GM19324 (cell line): Measurements from ENCODE around the gene CDK5RAP1.

ENCODE experiments used
- ATAC-seq: cut with Tn5 transposase; IDR thresholded peaks from one replicate; pipeline ENCODE4 v1.9.1; 2021; ENCODE audit warnings: mild to moderate bottlenecking, moderate library complexity; ENCODE audit not compliant: unreplicated experiment, low FRiP score

Gene CDK5RAP1

DNA sequence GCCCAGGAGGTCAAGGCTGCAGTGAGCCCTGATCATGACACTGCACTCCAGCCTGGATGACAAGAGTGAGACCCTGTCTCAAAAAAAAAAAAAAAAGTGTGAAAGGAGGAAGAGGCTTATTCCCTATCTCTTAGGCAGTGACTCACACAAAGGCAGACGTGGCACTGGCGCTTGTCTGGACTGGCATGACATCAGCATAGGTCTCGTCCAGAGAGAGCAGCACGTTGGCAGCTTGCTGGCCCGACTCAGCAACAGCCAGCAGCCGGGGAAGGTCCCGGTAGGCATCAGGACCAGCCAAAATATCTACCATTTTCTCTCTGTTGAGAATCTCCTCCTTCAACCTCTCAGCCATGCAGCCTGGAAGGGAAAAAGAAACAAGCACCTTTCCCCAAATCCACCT, 14.1 kb downstream of the CDK5RAP1 start:
- ATAC-seq: no peak

DNA sequence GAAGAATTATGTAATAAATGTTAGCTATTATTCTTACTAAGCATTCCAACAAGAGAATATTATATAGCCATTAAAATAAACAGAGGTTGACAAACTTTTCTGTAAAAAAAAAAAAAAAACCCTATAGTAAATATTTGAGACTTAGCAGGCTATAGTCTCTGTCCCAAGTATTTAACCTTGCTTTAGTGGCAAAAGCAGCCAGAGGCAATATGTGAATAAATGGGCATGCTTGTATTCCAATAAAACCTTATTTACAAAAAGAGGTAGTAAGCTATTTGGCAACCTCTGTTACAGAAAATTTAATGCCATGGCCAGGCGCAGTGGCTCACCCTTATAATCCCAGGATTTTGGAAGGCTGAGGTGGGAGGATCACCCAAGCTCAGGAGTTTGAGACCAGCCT, 14.6 kb downstream of the CDK5RAP1 start:
- no peak for ATAC-seq

DNA sequence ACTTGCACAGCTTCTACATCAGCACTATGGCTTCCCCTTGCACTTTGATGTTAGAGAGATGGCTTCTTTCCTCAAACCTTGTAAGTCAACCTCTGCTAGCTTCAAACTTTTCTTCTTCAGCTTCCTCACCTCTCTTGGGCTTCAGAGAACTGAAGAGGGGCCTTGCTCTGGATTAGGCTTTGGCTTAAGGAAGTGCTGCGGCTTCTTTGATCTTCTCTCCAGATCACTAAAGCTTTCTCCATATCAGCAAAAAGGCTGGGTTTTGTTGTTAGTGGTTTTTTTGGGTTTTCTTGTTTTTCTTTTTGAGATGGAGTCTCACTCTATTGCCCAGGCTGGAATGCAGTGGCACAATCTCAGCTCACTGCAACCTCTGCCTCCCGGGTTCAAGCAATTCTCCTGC, 24.0 kb downstream of the CDK5RAP1 start:
- no peak for ATAC-seq

DNA sequence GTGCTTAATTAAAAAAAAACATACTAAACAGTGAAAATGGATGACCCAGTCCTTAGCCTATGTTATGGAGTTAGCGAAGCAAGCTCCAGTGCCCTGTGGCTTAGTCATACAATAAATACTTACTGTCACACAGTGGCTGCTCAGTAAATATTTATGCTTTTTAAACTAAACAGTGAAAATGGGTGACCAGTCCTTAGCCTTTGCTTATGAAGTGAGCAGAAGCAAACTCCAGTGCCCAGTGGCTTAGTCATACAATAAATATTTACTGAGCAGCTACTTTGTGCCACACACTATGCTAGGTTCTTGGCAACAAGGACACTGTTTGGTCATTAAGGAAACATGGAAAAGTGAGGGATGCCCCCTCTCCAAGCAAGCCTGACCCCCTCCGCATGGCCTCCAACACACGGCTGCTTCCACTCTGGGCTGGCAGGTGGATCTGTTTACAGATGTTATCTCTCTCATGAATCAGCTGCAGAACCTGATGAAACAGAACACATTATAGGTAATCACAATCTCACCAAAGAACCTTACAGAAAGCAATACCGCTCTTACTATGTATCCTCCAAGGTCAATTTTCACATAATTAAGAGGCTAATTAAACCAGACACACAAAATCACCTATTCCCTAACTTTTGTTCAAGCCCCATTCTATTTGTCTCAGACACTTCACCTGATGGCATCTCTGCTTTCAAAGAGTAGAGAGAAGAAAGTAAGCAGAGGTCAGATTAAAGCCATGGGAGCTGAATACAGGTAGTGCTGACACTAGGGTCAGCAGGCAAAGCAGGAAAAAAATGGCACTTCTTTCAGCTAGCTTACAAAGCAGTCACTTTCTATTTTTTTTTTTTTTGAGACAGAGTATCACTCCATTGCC, 27.3 kb downstream of the CDK5RAP1 start:
- no peak for ATAC-seq

DNA sequence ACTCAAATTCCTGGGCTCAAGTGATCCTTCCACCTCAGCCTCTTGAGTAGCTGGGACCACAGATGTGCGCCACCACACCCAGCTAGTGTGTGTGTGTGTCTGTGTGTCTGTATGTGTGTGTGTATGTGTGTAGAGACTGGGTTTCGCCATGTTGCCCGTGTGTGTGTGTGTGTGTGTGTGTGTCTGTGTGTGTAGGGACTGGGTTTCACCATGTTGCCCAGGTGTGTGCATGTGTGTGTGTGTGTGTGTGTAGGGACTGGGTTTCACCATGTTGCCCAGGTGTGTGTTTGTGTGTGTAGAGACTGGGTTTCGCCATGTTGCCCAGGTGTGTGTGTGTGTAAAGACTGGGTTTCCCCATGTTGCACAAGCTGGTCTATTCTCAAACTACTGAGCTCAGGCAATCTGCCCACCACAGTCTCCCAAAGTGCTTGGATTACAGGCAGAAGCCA, 28.3 kb downstream of the CDK5RAP1 start:
- ATAC-seq: no peak

DNA sequence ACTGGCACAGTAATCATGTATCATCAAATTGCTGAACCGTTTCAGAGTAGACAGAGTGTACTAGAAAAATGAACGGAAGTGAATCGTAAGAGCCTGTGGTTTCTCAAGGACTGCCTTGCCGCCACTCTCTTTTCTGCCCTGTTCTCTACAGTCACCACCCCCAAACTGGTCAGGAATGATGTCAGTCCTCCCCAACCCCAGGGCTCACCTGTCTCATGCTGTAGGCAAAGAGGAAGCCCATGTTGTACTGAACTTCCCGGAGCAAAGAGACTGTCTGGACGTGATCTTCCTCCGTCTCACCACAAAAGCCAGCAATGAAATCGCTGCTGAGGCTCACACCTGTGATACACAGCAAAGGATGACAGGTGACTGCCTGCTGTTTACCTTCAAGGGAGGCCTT, 31.0 kb downstream of the CDK5RAP1 start:
- ATAC-seq: no peak

DNA sequence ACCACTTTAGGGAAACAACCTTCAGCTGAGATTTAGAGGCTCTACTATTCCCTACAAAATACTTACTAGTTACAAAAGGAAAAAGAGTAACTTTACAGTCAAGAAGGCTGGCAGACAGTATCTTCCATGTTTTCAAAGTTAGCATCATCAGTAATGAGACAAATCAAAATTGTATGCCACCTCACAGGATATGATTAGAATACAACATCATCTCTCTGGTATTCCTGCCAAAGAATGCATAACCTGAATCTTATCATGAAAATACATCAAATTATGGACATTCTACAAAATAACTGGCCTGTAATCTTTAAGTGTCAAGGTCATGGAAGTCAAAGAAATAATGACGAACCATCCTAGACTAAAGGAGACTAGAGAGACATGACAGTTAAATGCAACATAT, 38.4 kb downstream of the CDK5RAP1 start:
- no peak for ATAC-seq

DNA sequence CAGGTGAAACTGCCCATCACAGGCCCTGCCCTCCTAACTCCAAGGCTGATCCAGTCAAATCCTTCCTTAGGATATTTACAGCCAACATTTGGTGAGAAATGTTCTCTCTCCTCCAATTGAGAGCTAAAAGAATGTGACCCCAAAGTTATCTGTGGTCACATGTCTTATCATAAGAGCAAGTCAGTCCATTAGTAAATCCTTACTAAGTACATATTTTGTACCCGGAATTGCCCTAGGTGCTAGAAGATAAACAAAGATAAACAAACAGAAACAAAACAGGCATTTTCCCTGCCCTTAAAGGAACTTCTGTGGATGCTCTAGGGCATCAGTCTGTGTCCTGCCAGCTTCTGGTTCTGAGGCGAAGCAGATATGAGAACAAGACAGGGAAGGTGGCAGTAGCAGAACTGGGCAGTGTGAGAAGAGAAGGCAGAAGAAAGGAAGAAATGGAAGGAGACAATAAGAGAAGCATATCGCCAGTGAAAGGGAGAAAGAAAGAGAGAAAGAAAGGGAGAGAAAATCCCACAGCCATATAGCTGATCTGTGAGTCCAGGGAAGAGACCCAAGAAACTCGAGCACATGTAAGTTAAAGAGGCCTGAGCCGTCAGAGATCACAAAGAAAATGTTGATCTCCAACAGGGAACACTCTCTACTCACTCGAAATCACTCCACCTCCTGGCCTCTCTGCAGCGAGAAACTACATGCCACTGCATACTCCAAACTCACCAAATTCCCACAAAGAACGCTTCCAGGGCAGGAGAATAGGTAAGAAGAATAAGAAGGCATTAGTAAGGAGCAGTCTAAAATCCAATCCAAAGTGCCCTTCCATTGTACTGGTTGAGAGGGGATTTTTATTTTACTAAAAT, 41.7 kb downstream of the CDK5RAP1 start:
- no peak for ATAC-seq

DNA sequence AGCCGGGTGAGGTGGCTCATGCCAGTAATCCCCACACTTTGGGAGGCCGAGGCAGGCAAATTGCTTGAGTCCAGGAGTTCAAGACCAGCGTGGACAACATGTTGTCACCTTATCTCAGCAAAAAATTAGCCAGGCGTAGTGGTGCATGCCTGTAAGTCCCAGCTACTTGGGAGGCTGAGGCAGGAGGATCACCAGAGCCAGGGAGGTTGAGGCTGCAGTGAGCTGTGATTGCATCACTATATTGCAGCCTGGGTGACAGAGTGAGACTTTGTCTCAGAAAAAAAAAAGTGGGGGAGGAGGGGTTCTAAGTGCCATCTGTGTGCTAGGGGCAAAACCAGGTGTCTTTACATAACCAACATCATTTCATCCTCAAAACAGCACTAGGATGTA, 48.3 kb downstream of the CDK5RAP1 start:
- ATAC-seq: no peak

DNA sequence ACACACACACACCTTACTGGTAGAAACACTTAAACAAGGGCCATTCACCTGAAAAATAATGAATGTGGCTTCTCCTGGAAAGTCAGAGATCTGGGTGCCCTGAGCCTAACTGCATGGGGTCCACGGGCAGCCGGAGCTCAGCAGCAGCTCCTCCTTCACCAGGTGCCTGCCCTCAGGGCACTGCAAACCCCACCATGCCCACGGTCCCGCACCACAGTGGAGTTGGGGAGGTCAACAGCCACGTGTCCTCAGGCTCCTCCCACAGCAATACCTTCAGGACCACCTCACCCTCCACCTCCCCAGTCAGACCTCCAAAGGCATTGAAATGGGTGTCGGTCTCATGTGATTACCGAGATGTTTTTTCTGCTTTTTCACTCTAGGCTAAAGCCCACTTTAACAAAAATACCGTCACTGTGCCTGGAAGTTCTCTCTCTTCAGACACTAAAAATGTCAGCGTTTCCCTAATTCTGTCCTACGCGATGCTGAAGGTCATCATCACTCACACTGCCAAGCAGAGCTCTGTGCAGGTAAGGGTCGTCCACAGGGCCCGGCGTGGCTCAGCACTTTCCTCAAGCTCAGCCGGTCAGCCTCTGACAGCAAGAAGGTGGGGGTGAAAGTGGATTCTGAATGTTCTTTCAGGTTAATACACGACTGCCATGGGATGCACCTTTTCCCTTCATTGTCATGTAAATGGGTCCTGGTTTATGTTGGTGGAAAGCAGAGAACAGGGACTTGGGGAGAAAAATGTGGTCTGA, 48.9 kb downstream of the CDK5RAP1 start:
- no peak for ATAC-seq

DNA sequence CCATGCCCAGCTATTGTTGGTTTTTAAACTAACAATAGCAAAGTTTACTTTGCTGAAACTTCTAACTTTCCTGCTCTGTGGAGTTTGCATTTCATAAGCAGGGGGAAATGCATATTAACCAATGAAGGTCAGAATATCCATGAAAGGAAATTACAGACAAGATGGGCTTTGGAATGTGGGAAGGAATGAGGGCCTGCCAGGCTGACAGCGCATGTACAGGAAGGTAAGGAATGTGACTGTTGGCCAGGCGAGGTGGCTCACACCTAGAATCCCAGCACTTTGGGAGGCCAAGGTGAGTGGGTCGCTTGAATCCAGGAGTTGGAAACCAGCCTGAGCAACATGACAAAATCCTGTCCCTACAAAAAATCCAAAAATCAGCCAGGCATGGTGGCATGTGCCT, 49.6 kb downstream of the CDK5RAP1 start:
- no peak for ATAC-seq

DNA sequence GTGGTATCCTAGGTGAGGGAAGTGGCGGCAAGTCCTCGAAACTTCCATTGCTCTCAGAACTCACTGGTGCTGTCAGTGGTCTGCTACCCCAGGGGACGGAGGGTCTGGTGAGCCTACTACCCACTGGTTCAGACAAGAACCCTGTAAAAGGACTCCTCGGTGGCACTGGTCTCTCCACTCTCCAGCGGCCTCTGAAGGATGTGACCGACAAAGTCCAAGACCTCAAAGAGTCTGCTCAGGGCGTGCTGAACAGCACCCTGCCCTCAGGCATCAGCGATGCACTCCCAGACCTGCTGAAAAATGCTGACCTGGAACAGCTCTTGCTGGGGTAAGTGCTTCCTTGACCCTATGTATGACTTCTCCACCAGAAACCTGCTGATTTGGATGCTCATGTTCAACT, 51.8 kb downstream of the CDK5RAP1 start:
- ATAC-seq: no peak

DNA sequence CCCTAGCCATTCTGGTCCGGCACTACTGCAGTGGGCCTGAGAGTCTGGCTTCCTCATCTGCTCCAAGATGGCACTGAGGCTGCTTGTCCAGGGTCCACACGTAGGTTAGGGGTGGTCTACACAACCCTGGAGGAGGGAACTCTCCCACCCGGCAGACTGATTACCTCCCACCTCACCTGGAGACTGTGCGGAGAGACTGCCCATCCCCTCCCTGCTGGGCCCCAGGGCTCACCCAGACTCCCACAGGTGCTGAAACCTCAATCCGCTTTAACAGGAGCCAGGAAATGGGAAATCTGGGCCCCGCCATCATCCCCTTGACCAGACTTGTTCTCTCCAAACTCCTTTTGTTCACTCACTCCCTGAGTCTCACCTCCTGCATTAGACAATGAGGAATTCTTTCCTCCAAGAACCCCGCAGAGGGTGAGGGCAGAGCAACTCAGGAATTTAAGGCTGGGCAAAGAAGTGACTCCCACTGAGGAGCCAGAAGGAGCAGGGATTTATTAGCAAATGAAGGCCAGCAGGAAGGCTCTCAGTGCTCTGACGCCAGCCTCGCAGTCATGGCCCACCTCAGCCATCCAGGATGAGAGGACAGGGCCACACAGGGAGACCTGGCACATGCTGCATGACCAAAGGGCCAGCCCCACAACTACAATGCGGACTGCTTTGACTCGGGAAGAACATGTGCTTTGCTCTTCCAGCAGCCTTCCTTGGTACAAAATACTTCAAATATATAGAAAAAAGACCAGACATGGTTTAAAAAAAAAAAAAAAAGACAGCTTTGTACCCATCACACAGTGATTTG, 53.0 kb downstream of the CDK5RAP1 start:
- no peak for ATAC-seq

DNA sequence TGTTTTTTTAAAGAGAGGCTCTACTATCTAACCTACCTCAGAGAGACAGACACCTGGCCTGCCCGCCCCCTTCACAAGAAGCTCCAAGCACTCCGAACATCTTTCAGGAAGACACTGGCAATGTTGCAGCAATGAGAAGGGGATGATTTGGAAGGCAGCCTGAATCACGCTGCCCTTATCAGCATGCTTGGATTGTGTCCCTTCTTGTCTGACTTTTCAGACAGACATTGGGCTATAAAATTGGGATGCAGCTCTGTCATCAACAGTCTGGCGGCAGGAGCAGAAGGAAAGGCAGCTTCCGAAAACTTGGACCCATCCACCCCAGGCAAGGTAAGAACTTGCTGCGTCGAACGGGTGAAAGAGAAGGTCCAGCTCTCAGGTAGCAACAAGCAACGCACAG, 56.0 kb downstream of the CDK5RAP1 start:
- ATAC-seq: no peak

DNA sequence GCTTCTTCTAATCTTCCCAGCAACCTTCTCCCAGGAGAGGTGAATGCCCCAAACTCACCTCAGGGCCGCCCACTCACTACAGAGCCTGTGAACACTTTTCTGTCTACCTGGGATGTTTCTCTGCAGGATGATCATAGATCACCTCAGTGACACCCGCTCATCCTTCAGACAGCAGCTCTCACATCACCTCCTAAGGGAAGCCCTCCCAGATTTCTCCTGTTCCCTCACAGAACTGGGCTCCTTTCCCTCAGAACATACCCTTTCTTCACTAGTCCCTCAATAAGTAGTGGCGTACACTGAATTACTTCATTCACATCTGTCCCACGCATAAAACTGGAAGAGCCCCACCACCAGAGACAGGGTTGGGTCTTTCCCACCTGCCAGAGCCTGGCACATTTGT, 57.8 kb downstream of the CDK5RAP1 start:
- no peak for ATAC-seq

DNA sequence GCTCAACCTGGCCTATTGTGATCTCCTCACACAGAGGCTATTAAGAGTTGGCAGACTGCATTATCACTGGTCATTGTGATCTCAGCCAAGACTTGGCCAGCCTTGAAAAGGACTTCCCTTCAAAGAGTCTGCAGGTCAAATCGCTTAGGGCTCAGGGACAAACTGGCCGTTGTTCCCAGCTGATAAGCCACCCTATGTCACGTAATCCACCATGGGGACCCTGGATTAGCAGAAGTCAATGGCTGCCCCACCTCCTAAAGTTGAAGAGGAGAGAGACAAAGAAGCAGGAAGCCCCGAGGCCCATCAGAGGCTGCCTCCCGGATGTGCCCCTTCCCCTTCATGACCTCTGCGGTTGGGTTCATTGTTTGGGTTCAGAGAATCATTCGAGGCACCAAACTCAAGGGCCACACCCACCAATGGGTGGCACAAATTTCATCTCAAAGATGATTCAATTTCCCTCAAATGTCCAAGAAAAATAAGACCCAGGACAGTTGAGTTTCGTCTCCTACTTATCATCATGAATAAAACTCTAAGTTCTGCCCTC, 61.7 kb downstream of the CDK5RAP1 start:
- no peak for ATAC-seq

DNA sequence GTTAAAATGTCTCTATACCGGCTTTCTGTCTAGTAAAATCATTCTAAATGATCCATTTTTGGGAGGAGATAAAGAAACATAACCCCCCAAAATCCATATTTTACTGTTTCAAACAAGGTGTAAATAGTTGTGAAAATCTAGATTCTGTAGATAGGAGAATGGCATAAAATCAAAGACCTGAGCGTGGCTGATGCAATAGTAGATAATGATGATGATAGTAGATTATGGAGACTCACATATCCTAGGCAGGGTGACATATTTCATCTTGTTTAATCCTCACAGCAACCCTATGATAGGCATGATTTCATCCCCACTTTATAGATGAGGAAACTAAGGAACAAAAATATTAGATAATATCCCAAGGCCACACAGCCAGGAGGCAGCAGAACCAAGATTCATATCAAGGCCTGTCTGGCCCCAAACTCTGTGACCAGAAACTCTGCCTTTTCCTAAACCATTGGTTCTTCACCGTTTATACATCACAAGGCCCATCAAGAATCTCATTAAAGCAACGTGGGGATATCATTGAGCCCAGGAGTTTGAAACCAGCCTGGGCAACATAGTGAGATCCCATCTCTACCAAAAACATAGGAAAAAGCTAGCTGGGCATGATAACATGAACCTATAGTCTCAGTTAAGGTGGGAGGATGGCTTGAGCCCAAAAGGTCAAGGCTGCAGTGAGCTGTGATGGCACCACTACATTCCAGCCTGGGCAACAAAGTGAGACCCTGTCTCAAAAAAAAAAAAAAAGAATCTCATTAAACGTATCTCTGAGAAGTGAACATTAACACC, 62.7 kb downstream of the CDK5RAP1 start:
- ATAC-seq: no peak

DNA sequence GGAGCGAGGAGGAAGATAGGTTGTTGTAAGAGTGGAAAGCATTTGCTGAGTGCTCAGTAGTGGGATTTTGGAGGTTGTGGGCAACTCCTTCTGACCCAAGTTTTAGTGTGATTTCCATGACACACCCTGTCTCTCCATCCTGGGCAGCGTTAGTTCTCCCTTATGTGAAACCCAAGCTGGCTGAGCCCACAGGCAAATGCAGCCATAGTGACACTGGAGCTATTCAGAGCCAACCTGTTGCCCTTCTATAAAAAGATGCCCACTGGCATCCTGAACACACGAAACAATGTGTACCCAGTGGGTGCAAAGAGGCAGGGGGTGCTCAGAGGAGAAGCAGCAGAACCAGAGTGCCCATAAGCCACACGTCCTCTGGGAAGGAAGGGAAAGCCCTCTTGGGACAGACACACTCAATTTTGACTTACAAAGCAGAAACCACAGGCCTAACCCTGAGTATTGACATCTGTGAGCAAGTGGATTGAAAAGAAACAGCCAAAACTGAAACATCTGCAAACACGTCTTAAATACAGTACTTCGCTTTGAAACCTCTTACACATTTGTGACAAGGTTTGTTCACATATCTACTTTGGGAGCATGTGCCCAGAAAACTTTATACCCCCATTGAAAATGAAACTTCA, 63.7 kb downstream of the CDK5RAP1 start:
- ATAC-seq: no peak

DNA sequence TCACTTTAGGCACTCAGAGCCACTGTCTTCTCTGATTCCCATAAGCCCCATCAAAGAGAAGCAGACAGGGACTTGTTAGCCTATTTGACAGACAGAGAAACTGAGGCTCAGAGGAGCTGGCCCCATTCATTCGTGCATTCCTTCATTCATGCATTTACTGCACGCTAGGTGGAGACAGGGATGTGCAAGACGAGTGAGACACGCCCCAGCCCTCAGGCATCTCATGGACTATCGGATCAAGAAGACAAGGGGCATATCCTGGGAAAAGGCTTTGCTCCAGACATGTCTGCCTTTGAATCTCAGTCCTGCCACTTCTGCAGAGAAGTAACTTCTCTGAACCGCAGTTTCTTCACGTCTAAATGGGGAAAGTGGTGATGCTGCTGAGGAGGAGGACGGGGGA, 64.2 kb downstream of the CDK5RAP1 start:
- ATAC-seq: no peak
